NT2/D1 (cell line): Measurements from ENCODE around the gene ILF2.

Experiments used
- SUZ12 ChIP-seq: IDR thresholded peaks from 2 replicates; pipeline ENCODE4 v1.6.1; 2011; ENCODE audit not compliant: insufficient read length, insufficient read depth; ENCODE audit errors: extremely low read depth
- YY1 ChIP-seq: IDR thresholded peaks from 2 replicates; pipeline ENCODE4 v1.6.1; 2011; ENCODE audit not compliant: insufficient read length, insufficient read depth
- ZNF274 ChIP-seq: IDR thresholded peaks from 2 replicates; pipeline ENCODE4 v1.6.1; 2011; ENCODE audit warnings: mild to moderate bottlenecking, low read depth, low read length

- TF ChIP-seq YY1 (no peak), SUZ12 (no peak), ZNF274 (no peak)
Observed at GRCh38 chr1:153678519-153679336, 7.9 kb upstream of the ILF2 start, which contains the start of gene NPR1.
